AML-193 (cell line): Measurements from ENCODE around the gene KRTAP1-3.
"Not testable (repeated sequence)": the region's sequence is repeated elsewhere in the genome, so short reads cannot be mapped to it uniquely, and the experiment has no call there.

ENCODE experiments used
- DNase-seq, 2 experiments: peaks; one replicate each; lab custom pipeline; 2025; lab: John Stamatoyannopoulos, UW

The KRTAP1-3 gene

DNA sequence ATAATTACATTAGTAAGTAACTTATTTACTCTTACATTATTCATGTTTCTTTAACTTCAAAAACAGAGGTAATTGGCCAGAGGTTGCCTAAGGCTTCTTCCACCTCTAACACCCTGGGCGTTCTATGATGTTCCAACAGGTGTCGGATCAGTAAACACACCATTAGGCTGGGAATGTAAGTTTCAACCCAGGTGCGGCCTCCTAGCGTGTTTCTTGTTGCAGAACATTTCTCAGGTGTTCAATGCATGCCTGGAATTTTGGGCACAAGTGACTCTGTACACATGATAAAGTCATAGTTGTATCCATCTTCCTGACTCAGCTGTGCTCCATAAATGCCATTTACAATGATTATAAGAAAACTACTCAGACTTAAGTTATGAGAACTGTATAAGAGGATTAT is 19.4 kb upstream of the KRTAP1-3 start:
- no peak for DNase-seq

DNA sequence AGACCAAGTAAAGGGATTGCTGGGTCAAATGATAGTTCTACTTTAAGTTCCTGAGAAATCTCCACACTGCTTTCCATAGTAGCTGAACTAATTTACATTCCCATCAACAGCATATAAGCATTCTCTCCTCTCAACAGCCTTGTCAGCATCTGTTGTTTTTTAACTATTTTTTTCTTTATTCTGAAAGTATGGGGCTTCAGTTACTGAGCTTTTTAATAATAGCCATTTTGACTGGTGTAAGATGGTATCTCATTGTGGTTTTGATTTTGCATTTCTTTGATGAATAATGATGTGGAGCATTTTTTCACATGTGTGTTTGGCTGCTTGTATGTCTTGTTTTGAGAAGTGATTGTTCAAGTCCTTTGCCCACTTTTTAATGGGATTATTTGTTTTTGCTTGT is 17.9 kb upstream of the KRTAP1-3 start:
- DNase-seq: no peak

DNA sequence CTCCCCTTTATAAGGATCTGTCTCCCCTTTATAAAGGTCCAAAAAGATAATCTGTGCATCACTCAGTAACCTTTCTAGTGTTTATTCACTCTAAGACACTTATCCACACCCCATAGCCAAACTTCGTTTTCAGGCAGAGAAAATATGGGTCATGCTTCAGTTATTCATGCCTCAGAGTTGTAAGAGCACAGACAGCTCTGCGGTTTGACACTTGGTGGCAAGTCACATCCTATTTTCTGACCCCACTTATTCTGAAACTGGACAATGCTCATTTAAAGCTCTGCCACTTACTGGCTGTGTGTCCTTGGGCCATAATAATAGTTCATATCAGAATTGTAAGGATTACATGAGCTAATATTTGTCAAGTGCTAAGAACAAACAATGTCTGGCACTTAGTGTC is 14.4 kb upstream of the KRTAP1-3 start:
- DNase-seq: no peak

DNA sequence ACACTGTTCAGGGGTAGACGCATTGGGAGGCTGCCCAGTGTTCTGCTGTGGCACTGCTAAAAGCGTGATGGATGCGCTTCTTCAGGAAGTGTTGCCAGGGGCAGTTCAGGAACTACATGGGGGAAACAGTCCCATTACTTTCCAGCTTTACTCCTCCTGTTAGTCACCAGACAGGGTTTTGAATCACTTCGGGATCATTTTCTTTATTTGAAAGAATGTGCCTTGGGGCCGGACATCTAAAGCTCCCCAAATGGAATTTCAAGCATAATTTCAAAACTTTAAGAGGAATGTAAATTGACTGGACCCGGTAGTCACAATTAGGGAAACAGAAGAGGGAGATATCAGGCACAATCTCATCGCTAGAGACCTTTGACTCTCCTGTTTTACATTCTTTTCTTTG is 13.8 kb upstream of the KRTAP1-3 start:
- DNase-seq: no peak

DNA sequence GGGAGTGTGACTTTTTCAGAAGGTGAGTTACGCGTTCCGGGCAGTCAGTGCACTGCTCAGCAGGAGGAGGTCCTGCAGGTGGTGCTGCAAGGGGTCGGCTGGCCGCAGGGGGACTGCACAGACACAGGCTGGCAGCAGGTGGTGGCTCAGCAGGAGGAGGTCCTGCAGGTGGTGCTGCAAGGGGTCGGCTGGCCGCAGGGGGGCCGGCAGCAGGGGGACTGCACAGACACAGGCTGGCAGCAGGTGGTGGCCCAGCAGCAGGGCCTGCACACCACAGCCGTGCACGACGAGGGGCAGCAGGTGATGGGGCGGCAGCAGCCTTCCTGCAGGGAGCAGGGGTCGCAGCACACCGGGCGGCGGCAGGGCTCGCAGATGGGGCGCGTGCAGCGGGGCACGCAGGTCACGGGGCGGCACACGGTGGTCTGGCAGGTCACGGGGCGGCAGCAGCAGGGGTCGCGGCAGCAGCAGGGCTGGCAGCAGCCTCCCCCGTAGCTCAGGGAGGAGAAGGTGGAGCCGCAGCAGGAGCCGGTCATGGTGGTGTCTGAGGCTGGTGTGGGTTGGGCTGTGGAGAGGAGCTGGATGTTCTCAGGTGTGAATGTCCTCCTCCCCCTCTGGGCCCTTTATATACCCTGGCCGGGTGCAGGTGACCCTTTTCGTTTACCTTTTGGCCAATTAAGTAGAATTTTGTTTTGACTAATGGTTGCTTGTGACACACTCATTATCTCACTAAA is 12.2 kb upstream of the KRTAP1-3 start, which contains the start of gene KRTAP2-1:
KRTAP2-1 (minus strand) TSS at position 582 of the 731 bp plus-strand sequence; CDS start at position 533, 49 bp downstream.
- DNase-seq: not testable (repeated sequence)

DNA sequence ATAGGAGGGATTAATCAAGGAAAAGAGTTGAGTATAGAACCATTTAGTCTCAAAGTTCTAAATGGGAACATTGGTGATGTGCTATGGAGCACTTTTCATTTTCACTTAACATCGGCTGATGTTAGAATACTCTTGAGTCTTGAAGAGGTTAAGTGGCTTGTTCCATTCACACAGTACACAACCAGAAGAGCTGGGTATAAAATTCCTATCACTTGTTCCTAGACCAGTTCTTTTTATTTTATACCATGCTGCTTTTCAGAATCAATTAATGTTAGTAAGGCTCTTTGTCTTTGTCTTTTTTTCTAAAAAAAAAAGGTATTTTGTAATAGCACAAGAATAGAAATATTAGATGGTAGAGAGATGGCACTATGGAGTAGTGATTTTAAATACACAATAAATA is 8.3 kb upstream of the KRTAP1-3 start:
- DNase-seq: no peak

DNA sequence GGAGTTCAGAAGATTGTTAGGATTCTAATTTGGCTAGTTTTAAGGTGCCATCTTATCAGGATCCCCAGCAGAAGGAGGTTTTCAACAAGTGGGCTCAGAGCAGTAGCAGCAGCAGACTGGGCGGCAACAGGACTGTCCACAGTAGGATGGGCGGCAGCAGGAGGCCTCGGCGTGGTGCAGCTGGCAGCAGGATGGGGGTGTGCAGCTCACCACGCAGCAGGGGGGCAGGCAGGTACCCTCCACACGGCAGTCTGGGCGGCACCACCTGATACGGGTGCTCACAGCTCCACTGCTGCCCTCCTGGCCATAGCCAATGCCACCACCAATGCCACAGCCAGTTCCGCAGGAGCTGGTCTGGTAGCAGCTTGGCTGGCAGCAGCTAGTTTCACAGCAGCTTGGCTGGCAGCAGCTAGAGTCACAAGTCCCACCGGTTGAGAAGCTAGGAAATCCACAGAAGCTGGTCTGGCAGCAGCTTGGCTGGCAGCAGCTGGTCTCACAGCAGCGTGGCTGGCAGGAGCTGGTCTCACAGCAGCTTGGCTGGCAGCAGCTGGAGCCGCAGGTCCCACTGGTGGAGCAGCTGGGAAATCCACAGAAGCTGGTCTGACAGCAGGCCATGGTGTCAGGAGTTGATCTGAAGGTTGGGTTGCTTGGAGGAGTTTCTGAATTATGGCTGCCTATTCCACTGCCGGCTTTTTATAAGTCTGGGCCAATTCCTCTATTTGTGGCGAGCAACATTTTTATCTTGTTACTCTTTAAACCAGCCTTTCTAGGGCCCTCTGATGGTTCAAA is 6.3 kb upstream of the KRTAP1-3 start, which contains the start of gene KRTAP1-1:
KRTAP1-1 (minus strand) TSS at position 668 of the 789 bp plus-strand sequence; CDS start at position 615, 53 bp downstream.
- not testable (repeated sequence) for DNase-seq

DNA sequence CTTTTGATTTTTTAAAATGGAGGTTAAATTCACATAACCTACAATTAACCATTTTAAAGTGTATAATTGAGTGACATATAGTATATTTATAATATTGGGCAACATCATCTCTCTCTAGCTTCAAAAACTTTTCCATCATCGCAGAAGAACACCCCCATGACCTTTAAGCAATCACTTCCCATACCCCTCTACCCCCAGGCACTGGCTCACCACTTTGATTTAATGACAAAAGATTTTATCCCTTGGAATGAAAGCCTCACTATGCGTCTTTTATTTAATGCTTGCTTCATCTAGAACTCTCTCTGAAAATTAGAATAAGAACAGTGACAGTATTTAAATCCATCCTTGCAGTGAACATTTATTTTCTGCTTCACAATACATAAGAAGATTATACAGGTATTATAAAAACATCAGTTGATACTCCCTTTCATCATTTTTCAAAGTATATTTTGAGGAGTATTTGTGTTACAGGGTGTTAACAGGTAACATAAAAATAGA is 3.2 kb upstream of the KRTAP1-3 start:
- DNase-seq: no peak

DNA sequence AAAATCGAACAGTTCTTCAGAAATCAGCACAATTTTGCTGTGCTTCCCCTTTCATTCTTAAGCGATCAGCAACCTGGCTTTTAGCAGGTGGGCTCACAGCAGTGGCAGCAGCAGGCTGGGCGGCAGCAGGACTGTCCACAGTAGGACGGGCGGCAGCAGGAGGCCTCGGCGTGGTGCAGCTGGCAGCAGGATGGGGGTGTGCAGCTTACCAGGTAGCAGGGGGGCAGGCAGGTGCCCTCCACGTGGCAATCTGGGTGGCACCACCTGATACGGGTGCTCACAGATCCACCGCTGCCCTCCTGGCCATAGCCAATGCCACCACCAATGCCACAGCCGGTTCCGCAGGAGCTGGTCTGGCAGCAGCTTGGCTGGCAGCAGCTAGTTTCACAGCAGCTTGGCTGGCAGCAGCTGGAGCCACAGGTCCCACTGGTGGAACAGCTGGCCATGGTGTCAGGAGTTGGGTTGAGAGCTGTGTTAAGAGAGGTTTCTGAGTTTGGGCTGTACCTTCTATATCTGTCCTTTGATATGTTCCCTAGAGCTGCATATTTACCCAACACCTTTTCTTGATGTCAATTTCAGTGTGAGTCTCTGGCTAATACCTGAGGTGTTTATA is 4.9 kb downstream of the KRTAP1-3 start, which contains the start of gene KRTAP1-4:
KRTAP1-4 (minus strand) TSS at position 563 of the 613 bp plus-strand sequence; CDS start at position 446, 117 bp downstream.
- DNase-seq: no peak

DNA sequence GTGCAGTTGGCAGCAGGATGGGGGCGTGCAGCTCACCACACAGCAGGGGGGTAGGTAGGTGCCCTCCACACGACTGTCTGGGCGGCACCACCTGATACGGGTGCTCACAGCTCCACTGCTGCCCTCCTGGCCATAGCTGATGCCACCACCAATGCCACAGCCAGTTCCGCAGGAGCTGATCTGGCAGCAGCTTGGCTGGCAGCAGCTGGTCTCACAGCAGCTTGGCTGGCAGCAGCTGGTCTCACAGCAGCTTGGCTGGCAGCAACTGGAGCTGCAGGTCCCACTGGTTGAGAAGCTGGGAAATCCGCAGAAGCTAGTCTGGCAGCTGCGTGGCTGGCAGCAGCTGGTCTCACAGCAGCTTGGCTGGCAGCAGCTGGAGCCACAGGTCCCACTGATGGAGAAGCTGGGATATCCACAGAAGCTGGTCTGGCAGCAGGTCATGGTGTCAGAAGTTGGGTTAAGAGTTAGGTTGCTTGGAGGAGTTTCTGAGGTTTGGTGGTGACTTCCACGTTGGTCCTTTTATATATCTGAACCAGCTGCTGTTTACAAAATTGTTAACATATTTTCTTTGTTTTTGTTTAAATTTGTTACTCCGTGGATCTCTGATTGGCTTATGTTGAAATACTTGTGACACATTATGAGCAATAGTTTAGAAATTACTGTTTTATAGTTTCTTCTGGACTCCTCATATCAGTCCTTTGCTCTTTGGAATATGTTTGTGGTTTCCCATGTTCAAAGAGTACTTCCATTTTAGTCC is 7.8 kb downstream of the KRTAP1-3 start, which contains the start of gene KRTAP1-5:
KRTAP1-5 (minus strand) TSS at position 494 of the 757 bp plus-strand sequence; CDS start at position 441, 53 bp downstream.
- no peak for DNase-seq

DNA sequence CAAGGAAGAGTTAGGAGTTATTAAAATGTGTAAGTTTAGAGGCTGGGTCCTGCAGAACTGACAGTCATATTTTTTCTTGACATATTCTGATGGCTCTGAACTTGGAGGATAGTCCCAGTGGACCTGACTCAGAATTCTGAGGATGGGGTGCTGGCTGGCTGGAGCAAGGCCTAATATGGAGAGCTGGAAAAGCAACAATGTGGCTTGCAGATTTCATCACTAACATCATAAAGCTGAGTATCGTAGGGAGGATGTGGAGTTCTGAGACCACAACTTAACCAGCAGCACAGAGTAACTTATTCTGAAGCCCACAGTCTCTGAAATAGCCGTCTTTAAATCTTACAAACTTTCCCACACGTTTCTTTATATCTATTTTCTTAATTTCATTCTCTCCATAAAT is 10.0 kb downstream of the KRTAP1-3 start:
- DNase-seq: no peak

DNA sequence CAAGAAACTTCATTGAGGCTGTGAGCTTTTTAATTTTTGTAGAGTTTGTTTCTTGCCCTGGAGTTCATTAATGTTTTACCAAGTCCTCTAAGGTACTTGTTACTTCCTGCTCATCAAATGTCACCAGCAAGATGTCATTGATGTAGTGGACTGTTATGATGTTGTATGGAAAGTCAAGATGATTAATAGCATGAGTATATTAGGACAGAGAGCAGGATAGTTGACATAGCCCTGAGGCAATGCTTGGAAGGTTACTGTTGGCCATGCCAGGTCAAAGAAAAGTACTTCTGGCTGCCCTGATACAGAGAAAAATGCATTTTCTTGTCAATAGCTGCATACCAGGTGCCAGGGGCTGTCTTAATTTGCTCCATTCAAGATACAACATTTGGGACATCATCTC is 14.3 kb downstream of the KRTAP1-3 start:
- DNase-seq: no peak

DNA sequence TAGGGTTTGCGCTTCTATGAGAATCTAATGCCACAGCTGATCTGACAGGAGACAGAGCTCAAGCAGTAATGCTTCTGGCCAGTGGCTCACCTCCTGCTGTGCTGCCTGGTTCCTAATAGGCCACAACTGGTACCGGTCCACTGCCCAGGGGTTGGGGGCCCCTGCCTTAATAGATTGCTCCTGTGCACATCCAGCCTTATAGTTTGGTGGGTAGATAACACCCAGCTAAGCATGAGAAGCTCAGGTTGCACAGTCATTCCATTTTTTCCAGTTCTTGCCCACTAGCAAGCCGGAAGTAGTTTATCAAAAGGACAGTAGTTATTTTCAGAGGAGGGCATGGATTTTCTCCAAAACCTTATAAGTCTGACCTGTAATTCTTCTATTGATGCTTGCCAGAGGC is 15.3 kb downstream of the KRTAP1-3 start:
- DNase-seq: no peak

DNA sequence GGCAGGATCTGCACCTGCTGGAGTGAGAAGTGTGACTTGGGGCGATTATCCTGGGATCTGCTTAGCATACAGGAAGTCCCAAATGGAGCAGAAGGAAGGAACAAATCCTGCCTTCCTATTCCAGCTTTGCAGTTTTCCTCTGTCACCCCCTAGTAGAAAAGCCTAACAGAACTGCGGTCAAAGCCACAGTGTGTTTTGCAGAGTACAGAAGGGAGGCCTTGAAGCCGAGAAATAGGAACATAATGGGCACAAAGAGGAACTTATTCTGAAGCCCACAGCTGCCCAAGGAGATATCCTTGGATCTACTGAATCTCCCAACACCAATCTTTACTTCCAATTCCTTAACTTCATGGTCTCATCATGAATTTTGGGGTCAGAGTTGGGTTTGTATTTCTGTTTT is 16.1 kb downstream of the KRTAP1-3 start:
- DNase-seq: no peak

DNA sequence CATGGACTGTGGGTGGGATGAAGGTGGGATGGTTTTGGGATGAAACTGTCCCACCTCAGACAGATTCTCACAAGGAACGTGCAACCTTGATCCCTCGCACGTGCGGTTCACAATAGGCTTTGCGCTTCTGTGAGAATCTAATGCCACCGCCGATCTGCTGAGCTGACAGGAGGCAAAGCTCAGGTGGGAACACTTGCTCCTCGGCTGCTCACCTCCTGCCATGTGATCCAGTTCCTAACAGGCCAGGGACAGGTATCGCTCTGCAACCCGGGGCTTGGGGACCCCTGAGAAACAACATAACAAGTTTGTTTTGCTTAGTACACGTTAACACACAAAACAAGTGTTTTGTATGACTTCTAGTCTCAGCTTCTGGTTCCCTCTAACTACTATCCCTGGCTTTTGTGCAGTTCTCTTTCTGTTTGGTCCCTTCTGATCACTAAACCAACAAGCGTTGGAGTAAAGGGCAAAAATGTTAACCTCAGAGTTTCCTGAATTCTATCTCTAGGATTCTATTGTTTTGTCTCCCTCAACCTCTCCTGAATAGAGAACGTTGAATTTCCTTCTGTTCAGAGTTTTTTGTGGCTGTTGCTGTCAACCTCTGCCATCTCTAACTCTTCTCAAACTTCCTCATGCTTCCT is 18.0 kb downstream of the KRTAP1-3 start:
- DNase-seq: no peak

DNA sequence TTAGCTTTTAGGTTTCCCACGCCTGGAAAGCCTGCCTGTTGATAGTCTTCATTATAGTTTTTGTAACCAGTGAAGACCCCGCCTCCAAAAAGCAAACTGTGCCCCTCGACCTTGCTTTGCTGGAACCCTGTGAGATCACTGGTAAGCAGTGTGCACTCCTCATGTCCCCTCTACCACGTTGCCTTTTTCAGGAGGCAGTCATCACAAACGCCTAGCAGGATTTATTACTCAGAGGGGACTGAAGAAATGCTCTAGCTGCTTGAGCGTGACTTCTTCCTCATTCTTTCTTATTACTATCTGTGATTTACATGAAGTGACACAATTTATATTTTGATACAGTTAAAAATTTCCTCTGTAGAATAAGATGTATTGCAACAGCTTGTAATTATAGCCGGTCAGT is 19.2 kb downstream of the KRTAP1-3 start:
- no peak for DNase-seq

DNA sequence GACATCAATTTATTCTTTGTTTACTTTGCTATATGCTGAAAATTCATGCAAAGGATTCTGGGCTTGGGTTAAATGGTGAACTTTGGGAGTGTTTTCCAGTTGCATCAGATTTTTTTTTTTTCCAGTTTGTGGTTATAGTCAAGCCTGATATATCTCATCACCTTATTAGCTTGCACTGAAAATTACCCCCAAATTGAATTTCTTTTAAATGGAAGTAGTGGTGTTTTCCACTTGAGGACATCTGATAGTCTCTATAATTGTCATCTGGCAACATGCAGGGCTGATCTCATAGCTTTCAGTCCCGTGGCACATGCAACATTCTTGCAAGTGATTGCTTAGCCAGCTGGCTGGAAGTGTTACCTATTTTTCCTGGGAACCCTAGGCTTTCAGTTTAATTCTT is 21.1 kb downstream of the KRTAP1-3 start:
- DNase-seq: no peak

DNA sequence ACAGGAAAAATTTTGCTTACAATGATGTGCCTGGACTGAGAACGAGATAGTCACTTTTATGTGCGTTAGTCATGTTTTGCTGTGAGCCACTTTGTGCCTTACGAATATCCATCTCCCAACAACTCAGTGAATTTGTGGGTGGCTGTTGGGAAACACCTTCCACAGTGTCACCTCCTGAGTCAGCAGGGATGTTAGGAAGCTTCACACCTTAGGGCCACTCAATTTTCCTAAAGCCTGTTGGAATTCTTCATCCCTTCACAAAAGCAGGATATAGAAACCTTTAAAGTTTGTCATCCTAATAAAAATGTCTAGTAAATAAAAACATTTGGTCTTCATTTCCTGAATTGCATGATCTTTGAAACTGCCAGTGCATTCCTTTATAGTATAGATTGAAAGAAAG is 21.5 kb downstream of the KRTAP1-3 start:
- DNase-seq: no peak

DNA sequence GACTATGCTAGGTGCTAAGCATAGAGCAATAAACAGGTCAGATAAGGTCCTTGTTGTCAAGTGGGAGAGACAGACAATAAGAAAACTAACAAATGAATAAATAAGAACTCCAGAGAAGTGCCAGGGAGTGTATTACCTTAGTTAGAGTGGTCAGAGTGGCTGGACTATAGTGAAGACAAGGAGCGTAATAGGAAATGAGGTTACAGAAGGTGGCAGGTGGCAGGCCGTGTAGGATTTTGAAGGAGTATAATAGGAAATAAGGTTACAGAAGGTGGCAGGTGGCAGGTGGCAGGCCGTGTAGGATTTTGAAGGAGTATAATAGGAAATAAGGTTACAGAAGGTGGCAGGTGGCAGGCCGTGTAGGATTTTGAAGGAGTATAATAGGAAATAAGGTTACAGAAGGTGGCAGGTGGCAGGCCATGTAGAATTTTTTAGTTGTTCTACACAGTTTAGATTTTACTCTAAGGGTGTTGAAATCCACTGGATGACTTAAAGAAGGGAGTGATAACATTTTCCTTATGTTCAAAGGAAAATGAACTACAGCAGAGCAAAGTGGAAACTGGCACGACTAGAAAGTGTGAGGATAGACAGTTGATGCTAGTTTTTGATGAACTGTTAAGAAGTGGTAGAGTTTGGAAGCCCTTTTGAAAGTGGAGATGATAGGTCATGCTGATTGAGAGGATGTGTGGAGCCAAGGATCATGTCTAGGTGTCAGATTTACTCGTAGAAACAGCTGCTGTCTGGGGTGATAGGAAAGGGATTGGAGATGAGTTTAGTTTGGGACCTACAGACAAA is 22.2 kb downstream of the KRTAP1-3 start:
- no peak for DNase-seq

DNA sequence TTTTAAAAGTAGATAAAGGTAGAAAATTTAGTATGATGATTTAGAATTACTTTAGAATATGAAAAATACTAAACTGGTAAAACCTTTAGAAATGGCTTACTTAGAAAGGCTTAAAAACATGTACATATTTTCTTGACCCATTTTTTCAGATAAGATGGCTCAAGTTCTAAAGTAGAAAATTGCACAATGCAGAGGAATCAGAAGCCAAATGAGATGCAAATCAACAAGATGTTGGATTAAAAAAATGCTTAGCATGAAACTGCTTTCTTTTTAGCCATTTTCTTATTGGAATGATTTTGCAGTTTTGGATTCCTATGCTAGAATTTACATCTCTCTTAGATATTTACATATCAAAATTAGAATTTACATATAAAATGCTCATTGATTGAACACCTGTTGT is 24.2 kb downstream of the KRTAP1-3 start:
- no peak for DNase-seq
